HCT116 (cell line): ENCODE results near the gene LYSET.
A peak's percentile ranks its signal among the peaks of the same experiment; 100 is the strongest.

Source experiments
- ELF1 ChIP-seq: IDR thresholded peaks from 2 replicates; pipeline ENCODE4 v1.6.1; 2012; ENCODE audit warnings: low read depth, borderline replicate concordance
- EZH2 ChIP-seq: fragments of 200-600 bp; sonication (generic); IDR thresholded peaks from 2 replicates; pipeline ENCODE4 v1.6.1; 2017; ENCODE audit warnings: antibody characterized with exemption, mixed run types
- POLR2AphosphoS5 ChIP-seq: IDR thresholded peaks from 2 replicates; pipeline ENCODE4 v1.6.1; 2011; ENCODE audit warnings: mild to moderate bottlenecking, low read depth, low read length, moderate library complexity
- RAD21 ChIP-seq: IDR thresholded peaks from 2 replicates; pipeline ENCODE4 v1.6.1; 2012; ENCODE audit warnings: low read depth, mild to moderate bottlenecking
- YY1 ChIP-seq: IDR thresholded peaks from 2 replicates; pipeline ENCODE4 v1.6.1; 2011; ENCODE audit warnings: low read length, low read depth, moderate library complexity, mild to moderate bottlenecking; ENCODE audit not compliant: insufficient replicate concordance; ENCODE audit errors: extremely low read depth
- TF ChIP-seq, protein P1 (sequence below), 3 experiments: fragments of 200-600 bp in 1 of 3; sonication (generic) in 1 of 3; IDR thresholded peaks in 2 of 3; conservative IDR thresholded peaks in 1 of 3; 2 replicates each; pipeline ENCODE4 v1.5.1; 2012 to 2017; ENCODE audit warnings: low read depth in 2 of 3, low read length in 2 of 3, antibody characterized with exemption in 1 of 3, borderline replicate concordance in 1 of 3, control low read depth in 1 of 3, mild to moderate bottlenecking in 1 of 3, mixed read lengths in 1 of 3, mixed run types in 1 of 3, moderate library complexity in 1 of 3; ENCODE audit not compliant: insufficient read depth in 1 of 3

DNA sequence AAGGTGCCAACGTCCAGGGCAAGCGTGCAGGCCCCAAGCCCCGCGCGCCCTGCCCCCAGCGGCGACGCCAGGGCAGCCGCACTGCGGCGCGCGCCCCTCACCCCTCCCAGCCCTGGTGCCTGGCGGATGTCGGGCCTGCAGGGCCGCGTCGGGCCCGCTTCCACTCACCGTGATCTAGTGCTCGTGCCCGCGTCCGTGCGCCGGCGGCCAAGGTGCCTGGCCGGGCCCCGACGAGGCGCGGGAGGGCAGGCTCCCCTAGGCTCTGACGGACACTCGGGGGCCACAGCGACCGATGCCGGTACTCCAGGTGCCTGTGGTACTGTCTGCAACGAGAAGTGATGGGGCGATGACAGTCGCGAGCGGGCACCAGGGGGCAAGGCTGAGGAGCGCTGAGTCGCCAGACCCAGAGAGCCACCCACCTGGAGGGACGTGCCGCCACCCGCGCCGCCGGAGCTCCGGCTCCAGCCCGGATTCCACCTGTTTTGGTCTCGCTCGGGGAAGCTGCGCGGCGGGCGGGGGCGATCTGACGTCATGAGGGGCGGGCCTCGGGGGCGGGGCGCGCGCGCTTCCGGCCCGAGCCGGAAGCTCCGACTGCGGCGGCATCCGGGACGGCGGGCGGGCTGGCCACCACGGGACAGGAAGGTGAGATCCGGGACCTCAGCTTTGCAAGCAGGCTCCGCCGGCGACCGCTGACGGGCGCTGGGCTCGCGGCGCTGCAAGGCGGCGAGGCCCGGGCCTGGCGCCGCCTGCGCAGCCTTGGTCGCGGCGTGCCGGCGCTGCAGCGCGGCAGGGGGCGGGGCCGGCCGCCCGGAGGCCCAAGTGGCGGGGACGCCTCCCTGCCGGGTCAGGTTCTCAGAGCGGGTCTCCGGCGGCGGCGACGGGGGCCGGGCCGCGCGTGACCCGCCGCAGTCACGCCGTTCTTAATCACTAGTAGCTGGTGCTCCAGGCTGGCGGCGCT lies at the start of gene LYSET, which contains the start of gene MOAP1:
- TF ChIP-seq, protein P1, sequence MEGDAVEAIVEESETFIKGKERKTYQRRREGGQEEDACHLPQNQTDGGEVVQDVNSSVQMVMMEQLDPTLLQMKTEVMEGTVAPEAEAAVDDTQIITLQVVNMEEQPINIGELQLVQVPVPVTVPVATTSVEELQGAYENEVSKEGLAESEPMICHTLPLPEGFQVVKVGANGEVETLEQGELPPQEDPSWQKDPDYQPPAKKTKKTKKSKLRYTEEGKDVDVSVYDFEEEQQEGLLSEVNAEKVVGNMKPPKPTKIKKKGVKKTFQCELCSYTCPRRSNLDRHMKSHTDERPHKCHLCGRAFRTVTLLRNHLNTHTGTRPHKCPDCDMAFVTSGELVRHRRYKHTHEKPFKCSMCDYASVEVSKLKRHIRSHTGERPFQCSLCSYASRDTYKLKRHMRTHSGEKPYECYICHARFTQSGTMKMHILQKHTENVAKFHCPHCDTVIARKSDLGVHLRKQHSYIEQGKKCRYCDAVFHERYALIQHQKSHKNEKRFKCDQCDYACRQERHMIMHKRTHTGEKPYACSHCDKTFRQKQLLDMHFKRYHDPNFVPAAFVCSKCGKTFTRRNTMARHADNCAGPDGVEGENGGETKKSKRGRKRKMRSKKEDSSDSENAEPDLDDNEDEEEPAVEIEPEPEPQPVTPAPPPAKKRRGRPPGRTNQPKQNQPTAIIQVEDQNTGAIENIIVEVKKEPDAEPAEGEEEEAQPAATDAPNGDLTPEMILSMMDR (IDR thresholded peaks at IDR 0.05 in 2 of 3, conservative IDR thresholded peaks at IDR 0.05 in 1 of 3; ENCODE audit: borderline replicate concordance in 1 of 3, insufficient read depth in 1 of 3, low read depth in 2 of 3, low read length in 2 of 3), result peak in 2 of 3 experiments; percentile 6 to 31; a peak in 2 of 6 replicates
- TF ChIP-seq ELF1, result no peak; the same call in 1 of the 2 replicates
- no peak for TF ChIP-seq RAD21
- peak; percentile 88 for TF ChIP-seq POLR2AphosphoS5
- TF ChIP-seq EZH2, result no peak
- TF ChIP-seq YY1, result no peak
